ENCODE measurements around the gene SOX15.

DNA sequence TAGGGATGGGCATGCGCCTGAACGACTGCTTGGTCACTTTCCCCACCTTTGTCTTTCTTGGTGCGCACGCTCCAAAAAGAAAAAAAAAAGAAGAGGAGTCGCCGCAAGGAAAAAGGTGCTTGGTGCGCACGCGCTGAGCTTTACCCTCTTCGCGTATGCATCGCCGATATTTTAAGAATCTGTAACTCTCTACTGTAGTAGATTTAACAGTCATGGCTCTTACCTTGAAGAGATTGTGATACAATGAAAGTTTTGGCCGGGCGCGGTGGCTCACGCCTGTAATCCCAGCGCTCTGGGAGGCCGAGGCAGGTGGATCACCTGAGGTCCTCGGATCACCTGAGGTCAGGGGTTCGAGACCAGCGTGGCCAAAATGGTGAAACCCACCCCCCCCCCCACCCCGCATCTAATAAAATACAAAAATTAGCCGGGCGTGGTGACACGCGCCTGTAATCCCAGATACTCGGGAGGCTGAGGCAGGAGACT, 25.4 kb upstream of the SOX15 start:
- no peak for TF ChIP-seq EZH2 (IDR thresholded peaks at IDR 0.05; ENCODE audit: insufficient read depth, poor library complexity, severe bottlenecking)
- no peak for TF ChIP-seq EZH2phosphoT487 (IDR thresholded peaks at IDR 0.05; ENCODE audit: insufficient read depth, low read depth)
